HepG2 (cell line): ENCODE data around the gene CAMTA1. TPM values are rescaled to one million over a fixed set of nuclear protein-coding genes. Genes with fewer than 3 reads are reported as not detected.

ENCODE experiments used
- CAMTA2 ChIP-seq: sonication (generic); formaldehyde crosslinking; IDR thresholded peaks from 2 replicates; pipeline ENCODE4 v1.4.0; 2020; ENCODE audit warnings: mild to moderate bottlenecking, missing genetic modification reagents, borderline replicate concordance
- CHD4 ChIP-seq: fragments of 200-600 bp; sonication (generic); IDR thresholded peaks from 2 replicates; pipeline ENCODE4 v1.7.0; 2017; ENCODE audit warnings: mild to moderate bottlenecking, low read length, borderline replicate concordance
- FOXO1 ChIP-seq: sonication (generic); formaldehyde crosslinking; IDR thresholded peaks from 2 replicates; pipeline ENCODE4 v1.4.0; 2020; ENCODE audit warnings: missing genetic modification reagents
- JUND ChIP-seq: sonication (generic); formaldehyde crosslinking; IDR thresholded peaks from 2 replicates; pipeline ENCODE4 v1.8.0; 2022; ENCODE audit warnings: mild to moderate bottlenecking, missing genetic modification reagents
- ZBTB26 ChIP-seq: IDR thresholded peaks from 2 replicates; pipeline ENCODE4 v1.6.1; 2016; ENCODE audit warnings: missing compliant biosample characterization, missing genetic modification reagents, borderline replicate concordance
- ZNF33A ChIP-seq: sonication (generic); formaldehyde crosslinking; IDR thresholded peaks from 2 replicates; pipeline ENCODE4 v1.5.1; 2020; ENCODE audit warnings: missing genetic modification reagents, mild to moderate bottlenecking, moderate library complexity, borderline replicate concordance
- ZNF44 ChIP-seq: sonication (generic); formaldehyde crosslinking; IDR thresholded peaks from 2 replicates; pipeline ENCODE4 v1.5.1; 2020; ENCODE audit warnings: mild to moderate bottlenecking, missing genetic modification reagents
- polyA plus RNA-seq, 8 experiments: library from polyadenylated mRNA; depleted of rRNA in 3 of 8; stranded (reverse) in 7 of 8; unstranded in 1 of 8; fragments of >200 nt; fragmentation: Illumina TruSeq in 4 of 8; extraction: Trizol in 4 of 8; gene quantifications; 2 replicates each; pipeline versions ENCODE4 v1.2.1 to v1.2.3, GENCODE V29; 2011 to 2016; ENCODE audit warnings: low read depth in 4 of 8, missing spikeins in 1 of 8, mixed read lengths in 1 of 8; ENCODE audit not compliant: insufficient read depth in 1 of 8
- total RNA-seq, 5 experiments: library from RNA; depleted of rRNA; stranded (reverse); fragments of >200 nt; fragmentation: Illumina TruSeq; extraction: Trizol; gene quantifications; 2 replicates each; pipeline ENCODE4 v1.2.3, GENCODE V29; 2016; ENCODE audit warnings: low read depth in 1 of 5
- TF ChIP-seq, protein P1 (sequence below): sonication (generic); formaldehyde crosslinking; IDR thresholded peaks from 2 replicates; pipeline ENCODE4 v1.5.1; 2020; ENCODE audit warnings: mild to moderate bottlenecking, moderate library complexity, missing genetic modification reagents

Gene CAMTA1
- total and polyA plus RNA-seq, 2 of the 13 experiments (the other 11 are each of a cell fraction or from before 2014, with no cell fraction given), result 25.0 to 36.4 TPM

- TF ChIP-seq, protein P1, sequence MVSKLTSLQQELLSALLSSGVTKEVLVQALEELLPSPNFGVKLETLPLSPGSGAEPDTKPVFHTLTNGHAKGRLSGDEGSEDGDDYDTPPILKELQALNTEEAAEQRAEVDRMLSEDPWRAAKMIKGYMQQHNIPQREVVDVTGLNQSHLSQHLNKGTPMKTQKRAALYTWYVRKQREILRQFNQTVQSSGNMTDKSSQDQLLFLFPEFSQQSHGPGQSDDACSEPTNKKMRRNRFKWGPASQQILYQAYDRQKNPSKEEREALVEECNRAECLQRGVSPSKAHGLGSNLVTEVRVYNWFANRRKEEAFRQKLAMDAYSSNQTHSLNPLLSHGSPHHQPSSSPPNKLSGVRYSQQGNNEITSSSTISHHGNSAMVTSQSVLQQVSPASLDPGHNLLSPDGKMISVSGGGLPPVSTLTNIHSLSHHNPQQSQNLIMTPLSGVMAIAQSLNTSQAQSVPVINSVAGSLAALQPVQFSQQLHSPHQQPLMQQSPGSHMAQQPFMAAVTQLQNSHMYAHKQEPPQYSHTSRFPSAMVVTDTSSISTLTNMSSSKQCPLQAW (CRISPR knock-in tag), result no peak
- TF ChIP-seq JUND (CRISPR knock-in tag) (no peak), FOXO1 (CRISPR knock-in tag) (no peak), CAMTA2 (no peak), ZNF33A (CRISPR knock-in tag) (no peak), CHD4 (no peak), ZBTB26 (no peak), ZNF44 (CRISPR knock-in tag) (no peak)
These were observed 780.0 kb downstream of the CAMTA1 start (continued) for GRCh38 chr1:7565099-7565750.
